ENCODE data around the gene CD44.

- TF ChIP-seq REST (IDR thresholded peaks at IDR 0.05) (no peak), CTCF (IDR thresholded peaks at IDR 0.05; ENCODE audit: low read depth, low read length, missing input control) (no peak), EGR1 (IDR thresholded peaks at IDR 0.05; ENCODE audit: low read depth in 2 of 2) (no peak), ATF3 (IDR thresholded peaks at IDR 0.05) (no peak), YY1 (IDR thresholded peaks at IDR 0.05) (no peak), GABPA (IDR thresholded peaks at IDR 0.05 in 1 of 2, conservative IDR thresholded peaks at IDR 0.05 in 1 of 2) (no peak)
Measured at GRCh38 chr11:35225946-35226520, 87.1 kb downstream of the CD44 start.
